Right lung (tissue), 5 donors: Measurements from ENCODE around the gene SIM2. TPM values are rescaled to one million over a fixed set of nuclear protein-coding genes. Genes with fewer than 3 reads are reported as not detected.

Experiments used
- DNase-seq, 2 donors: peaks; one replicate each; pipeline ENCODE4 v3.0.0-alpha.2; 2013
- polyA plus RNA-seq, 5 donors: library from polyadenylated mRNA; unstranded; fragments of 120-200 nt; gene quantifications; one replicate each; pipeline versions ENCODE4 v1.2.1 to v1.2.3, GENCODE V29; 2013; ENCODE audit warnings: inconsistent platforms in 1 of 5, low replicate concordance in 1 of 5; ENCODE audit not compliant: insufficient read length in 5 of 5, insufficient read depth in 1 of 5

SIM2 gene
- polyA plus RNA-seq, 5 donors = 0.99 to 1.9 (median 1.3) TPM

- DNase-seq = no peak
These were observed 14.8 kb downstream of the SIM2 start for GRCh38 chr21:36713746-36714145.

- no peak for DNase-seq
These were observed 17.5 kb downstream of the SIM2 start for GRCh38 chr21:36716387-36716786.

DNA sequence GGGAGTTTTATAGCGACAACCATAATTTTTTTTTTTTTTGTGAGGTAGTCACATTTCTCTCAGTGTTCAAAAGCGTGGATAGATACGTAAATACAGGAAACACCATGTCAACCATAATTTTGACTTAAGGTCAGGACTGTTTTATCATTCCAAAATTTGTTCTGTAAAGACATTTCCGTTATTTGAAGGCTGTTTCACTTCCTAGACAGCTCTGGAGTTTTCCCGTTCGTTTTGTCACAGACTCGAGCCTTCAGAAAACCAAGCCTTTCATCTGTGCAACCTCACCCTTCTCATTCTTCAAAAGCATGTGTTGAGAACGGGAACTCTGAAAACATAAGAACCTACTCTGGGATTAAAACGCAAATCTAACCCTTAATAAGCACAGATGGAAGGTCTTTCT, 17.9 kb downstream of the SIM2 start:
- DNase-seq = no peak

GRCh38 chr21:36717976-36718375, 19.1 kb downstream of the SIM2 start:
- no peak for DNase-seq

DNA sequence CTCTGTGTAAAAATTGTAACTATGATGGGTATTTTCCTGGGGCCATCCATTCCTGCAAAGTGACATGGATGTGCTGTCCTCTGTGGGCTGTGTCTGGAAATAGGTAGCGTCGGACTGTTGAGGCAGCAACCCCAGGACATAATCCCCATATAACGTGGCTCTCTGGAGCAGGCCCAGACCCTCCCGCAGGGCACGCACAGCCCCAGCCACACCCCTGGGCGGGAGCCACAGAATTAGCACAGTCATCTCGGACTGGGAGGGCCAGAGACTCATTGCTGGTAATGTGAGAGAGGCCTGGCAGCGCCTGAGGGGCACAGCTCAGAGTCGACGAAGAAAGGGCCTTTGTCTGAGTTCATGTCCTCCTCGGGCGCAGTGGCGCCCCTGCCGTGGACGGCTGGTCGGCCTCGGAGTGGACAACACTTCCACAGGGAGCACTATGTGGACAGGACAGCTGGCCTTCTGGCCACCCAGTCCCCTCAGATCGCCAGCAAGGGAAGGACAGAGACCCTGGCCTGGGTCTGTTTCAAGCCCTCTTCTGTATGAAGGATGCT, 20.1 kb downstream of the SIM2 start:
- no peak for DNase-seq

GRCh38 chr21:36719614-36720013, 20.7 kb downstream of the SIM2 start:
- DNase-seq = no peak

- DNase-seq = no peak
These were observed 22.9 kb downstream of the SIM2 start for GRCh38 chr21:36721817-36722216.

GRCh38 chr21:36722370-36723368, 23.8 kb downstream of the SIM2 start:
- DNase-seq = no peak

- DNase-seq = no peak
These were observed 24.5 kb downstream of the SIM2 start for GRCh38 chr21:36723371-36723881.

DNA sequence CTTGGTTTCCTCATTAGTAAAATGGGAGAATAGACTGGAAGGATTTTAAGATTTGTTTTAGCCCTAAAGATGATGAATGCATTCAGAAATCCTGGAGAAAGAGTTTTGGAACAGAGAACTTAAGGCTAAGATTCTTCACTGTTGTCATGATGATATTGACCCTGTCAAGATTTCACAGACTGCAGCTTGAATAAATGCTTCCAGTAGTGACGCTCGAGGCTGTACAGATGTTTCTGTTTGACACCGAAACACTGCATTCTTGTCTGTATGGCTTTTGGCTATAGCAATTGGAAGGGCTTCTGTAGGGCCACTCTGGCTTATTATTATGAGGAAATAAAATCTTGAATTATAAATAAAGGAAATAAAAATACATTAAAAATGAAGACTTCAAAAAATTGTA, 25.7 kb downstream of the SIM2 start:
- DNase-seq = no peak

DNA sequence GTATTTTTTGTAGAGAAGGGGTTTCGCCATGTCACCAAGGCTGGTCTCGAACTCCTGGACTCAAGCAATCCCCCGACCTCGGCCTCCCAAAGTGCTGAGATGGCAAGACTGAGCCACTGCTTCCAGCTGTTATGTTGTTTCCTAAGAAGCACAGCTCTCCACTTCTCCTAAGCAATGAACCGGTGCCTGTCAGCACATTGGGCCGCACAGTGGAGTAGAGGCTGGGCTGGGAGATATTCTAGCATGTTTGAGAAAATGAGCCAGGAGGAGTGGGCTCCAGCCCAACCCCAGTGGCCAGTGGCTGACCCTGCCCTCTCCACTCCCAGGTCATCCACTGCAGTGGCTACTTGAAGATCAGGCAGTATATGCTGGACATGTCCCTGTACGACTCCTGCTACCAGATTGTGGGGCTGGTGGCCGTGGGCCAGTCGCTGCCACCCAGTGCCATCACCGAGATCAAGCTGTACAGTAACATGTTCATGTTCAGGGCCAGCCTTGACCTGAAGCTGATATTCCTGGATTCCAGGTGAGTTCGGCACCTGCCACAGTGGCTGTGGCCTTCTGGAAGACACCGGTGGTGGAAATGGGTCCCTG, 27.0 kb downstream of the SIM2 start:
- DNase-seq = no peak

- DNase-seq = no peak
These were observed 29.0 kb downstream of the SIM2 start for GRCh38 chr21:36727866-36728265.

- no peak for DNase-seq
These were observed 29.6 kb downstream of the SIM2 start for GRCh38 chr21:36728371-36729111.

- no peak for DNase-seq
These were observed 30.5 kb downstream of the SIM2 start for GRCh38 chr21:36729310-36729970.

DNA sequence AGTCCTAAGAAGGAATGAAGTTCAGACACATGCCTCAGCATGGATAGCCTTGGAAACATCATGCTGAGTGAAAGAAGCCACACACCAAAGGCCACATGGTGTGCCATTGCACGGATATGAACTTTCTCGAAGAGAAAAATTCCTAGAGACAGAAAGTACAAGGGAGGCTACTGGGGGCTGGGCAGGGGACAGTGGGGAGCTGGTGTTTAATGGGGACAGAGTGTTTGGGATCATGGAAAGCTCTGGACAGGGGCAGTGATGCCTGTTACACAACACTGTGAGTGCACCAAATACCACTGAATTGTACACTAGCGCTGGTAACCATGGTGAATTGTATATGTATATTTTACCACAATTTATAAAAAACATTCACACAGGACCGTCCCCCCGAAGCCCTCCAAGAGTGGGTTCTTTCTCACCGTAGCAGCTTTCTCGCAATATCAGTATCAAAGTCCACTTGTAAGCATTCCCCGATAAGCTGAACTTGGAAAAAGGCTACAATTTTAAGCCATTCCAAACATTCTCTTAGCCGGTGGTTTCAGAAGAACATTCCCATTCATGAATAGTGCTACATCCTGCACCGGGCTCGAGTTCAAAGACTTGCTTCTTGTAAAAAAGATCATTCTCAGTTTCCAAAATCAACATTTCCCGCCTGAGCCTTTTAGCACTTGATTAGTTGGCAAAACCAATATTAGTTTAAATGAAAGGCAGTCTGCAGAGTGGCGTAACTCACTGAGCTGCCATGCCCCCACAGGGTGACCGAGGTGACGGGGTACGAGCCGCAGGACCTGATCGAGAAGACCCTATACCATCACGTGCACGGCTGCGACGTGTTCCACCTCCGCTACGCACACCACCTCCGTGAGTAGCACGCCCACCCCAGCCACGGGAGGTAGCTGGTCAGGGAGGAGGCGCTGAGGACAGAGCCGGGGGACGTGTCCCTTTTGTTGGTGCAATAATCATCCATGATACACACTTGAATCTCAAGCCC, 31.7 kb downstream of the SIM2 start:
- no peak for DNase-seq

DNA sequence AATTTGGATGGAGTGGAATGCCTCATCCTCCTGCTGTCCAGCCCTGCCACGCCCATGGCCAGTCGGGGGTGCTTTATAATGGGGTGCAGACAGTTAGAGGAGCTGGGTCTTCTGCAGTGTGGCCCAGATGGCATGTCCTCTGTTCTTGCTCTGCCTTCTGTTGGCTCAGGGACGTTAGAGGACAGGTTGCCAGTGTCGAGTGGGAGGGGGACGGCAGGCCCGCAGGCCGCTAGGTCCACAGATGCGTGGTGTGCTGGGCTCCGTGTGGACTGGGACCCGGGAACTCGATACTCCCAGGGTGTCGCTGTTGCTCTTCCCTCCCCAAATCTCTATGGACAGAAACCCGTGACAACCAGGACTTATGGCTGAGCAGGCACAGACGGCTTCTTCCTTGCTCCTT, 33.3 kb downstream of the SIM2 start:
- no peak for DNase-seq

GRCh38 chr21:36732761-36733160, 33.8 kb downstream of the SIM2 start:
- DNase-seq = no peak

- no peak for DNase-seq
These were observed 34.9 kb downstream of the SIM2 start for GRCh38 chr21:36733857-36734256.

DNA sequence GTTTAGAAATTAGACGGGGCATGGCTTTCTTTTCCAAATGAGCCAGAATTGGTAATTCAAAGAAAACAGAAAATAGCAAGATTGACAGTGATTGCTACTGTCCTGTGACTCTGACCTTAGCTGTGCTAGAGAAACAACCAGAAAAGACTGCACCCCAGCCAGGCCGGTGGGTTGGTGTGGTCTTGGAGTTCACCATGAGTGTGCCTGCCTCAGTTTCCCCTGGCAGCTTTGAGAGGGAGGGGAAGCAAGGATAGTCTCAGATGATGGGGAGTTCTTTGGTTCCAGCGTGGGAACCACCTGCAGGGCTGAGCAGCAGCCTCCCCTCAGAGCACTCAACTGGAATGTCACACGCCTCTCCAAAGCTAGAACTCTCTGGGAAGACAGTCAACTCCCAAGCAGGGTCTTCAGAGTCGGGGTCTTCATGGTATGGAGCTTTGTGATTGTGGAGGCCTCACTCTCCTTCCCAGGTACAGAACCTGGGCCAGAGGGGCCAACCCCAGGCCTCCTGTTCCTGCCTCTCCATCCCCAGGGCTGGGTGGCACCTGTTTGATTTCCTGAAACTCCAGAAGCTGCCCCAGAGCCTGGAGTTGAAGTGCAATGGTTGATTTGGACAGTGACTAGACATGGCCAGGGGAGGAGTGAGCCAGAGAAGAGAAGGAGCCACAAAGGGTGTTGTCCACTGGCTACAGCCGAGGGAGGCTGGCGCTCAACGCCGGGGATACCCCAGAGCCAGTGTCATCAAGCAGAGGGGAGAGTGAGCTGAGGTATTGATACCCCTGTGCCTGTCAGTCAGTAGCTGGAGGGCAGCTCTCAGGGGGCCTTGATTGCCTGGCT, 35.7 kb downstream of the SIM2 start:
- DNase-seq = no peak
